ENCODE results near the gene PTBP3.

- TF ChIP-seq POLR2A (IDR thresholded peaks at IDR 0.05; ENCODE audit: low read depth, low read length) (no peak), POLR2AphosphoS5 (IDR thresholded peaks at IDR 0.05; ENCODE audit: low read depth, low read length) (no peak), SPI1 (IDR thresholded peaks at IDR 0.05; ENCODE audit: low read depth, low read length) (no peak), PAX5 (IDR thresholded peaks at IDR 0.05; ENCODE audit: insufficient read depth, low read length, severe bottlenecking) (no peak), TAF1 (IDR thresholded peaks at IDR 0.05; ENCODE audit: low read depth, low read length) (no peak)
Observed at GRCh38 chr9:112232233-112232632, 101.2 kb downstream of the PTBP3 start.

All from GM12891 (cell line).